Stimulated activated CD4-positive, alpha-beta T cell treated with anti-CD3 and anti-CD28 coated beads, Interleukin-15, amount 100 ng/mL, for 48 hours (primary cell): ENCODE measurements around the gene PLA2G7.

Source experiments
- DNase-seq, 2 donors: peaks; one replicate each; pipeline ENCODE4 v3.0.0-alpha.2; 2020; ENCODE audit warnings: low read depth in 2 of 2

The PLA2G7 gene

GRCh38 chr6:46688966-46689335 is 46.2 kb downstream of the PLA2G7 start:
- no peak for DNase-seq

GRCh38 chr6:46688117-46688965 is 46.8 kb downstream of the PLA2G7 start:
- no peak for DNase-seq

- no peak for DNase-seq
Observed at GRCh38 chr6:46687619-46688097, 47.5 kb downstream of the PLA2G7 start, which contains the start of gene TDRD6. Gene TDRD6, plus strand, starts transcription at chr6:46687885. Its CDS starts 244 bp downstream, at chr6:46688129.

- no peak for DNase-seq
Observed at GRCh38 chr6:46684771-46685170, 50.4 kb downstream of the PLA2G7 start.

- DNase-seq, result no peak
Observed at GRCh38 chr6:46677314-46677654, 57.9 kb downstream of the PLA2G7 start.

- DNase-seq, result no peak
Observed at GRCh38 chr6:46676604-46677313, 58.4 kb downstream of the PLA2G7 start.

- DNase-seq, result no peak
Observed at GRCh38 chr6:46674410-46674809, 60.8 kb downstream of the PLA2G7 start.

- no peak for DNase-seq
Observed at GRCh38 chr6:46667377-46667776, 67.8 kb downstream of the PLA2G7 start.

- DNase-seq, result no peak
Observed at GRCh38 chr6:46661483-46661882, 73.7 kb downstream of the PLA2G7 start.

- DNase-seq, result no peak
Observed at GRCh38 chr6:46657642-46658041, 77.5 kb downstream of the PLA2G7 start.

GRCh38 chr6:46655803-46656202 is 79.4 kb downstream of the PLA2G7 start:
- no peak for DNase-seq
